DMS53 treated with DMSO at 0.1 percent for 48 hours (cell line): ENCODE data around the gene METTL15.
"Not testable (repeated sequence)": the region's sequence is repeated elsewhere in the genome, so short reads cannot be mapped to it uniquely, and the experiment has no call there.

Experiments
- DNase-seq: peaks from one replicate; lab custom pipeline; 2025; ENCODE audit not compliant: unreplicated experiment; lab: John Stamatoyannopoulos, UW

Gene METTL15

GRCh38 chr11:28195449-28195848, 87.3 kb downstream of the METTL15 start:
- DNase-seq = no peak

- no peak for DNase-seq
Measured at GRCh38 chr11:28209906-28210305, 101.7 kb downstream of the METTL15 start.

- DNase-seq = not testable (repeated sequence)
Measured at GRCh38 chr11:28222063-28222462, 113.9 kb downstream of the METTL15 start.

GRCh38 chr11:28223577-28223976, 115.4 kb downstream of the METTL15 start:
- DNase-seq = no peak

- no peak for DNase-seq
Measured at GRCh38 chr11:28223994-28224393, 115.8 kb downstream of the METTL15 start.

- DNase-seq = no peak
Measured at GRCh38 chr11:28227460-28227859, 119.3 kb downstream of the METTL15 start.

- no peak for DNase-seq
Measured at GRCh38 chr11:28228196-28228895, 120.2 kb downstream of the METTL15 start.

GRCh38 chr11:28231475-28231874, 123.3 kb downstream of the METTL15 start:
- DNase-seq = no peak

GRCh38 chr11:28232649-28233048, 124.5 kb downstream of the METTL15 start:
- no peak for DNase-seq

- no peak for DNase-seq
Measured at GRCh38 chr11:28241760-28242159, 133.6 kb downstream of the METTL15 start.

- no peak for DNase-seq
Measured at GRCh38 chr11:28242596-28242995, 134.4 kb downstream of the METTL15 start.

GRCh38 chr11:28243061-28243460, 134.9 kb downstream of the METTL15 start:
- no peak for DNase-seq

- DNase-seq = no peak
Measured at GRCh38 chr11:28243581-28243980, 135.4 kb downstream of the METTL15 start.

- DNase-seq = no peak
Measured at GRCh38 chr11:28245131-28245530, 136.9 kb downstream of the METTL15 start.

- DNase-seq = no peak
Measured at GRCh38 chr11:28250192-28250591, 142.0 kb downstream of the METTL15 start.

- DNase-seq = no peak
Measured at GRCh38 chr11:28251257-28251656, 143.1 kb downstream of the METTL15 start.

- no peak for DNase-seq
Measured at GRCh38 chr11:28257761-28258160, 149.6 kb downstream of the METTL15 start.

GRCh38 chr11:28259177-28259843, 151.1 kb downstream of the METTL15 start:
- no peak for DNase-seq

GRCh38 chr11:28268925-28269324, 160.7 kb downstream of the METTL15 start:
- DNase-seq = no peak

- no peak for DNase-seq
Measured at GRCh38 chr11:28269586-28269985, 161.4 kb downstream of the METTL15 start.

GRCh38 chr11:28272247-28272646, 164.1 kb downstream of the METTL15 start:
- not testable (repeated sequence) for DNase-seq

GRCh38 chr11:28274216-28274615, 166.0 kb downstream of the METTL15 start:
- DNase-seq = no peak

GRCh38 chr11:28284196-28284595, 176.0 kb downstream of the METTL15 start:
- DNase-seq = no peak
